ENCODE results near the gene CCDC38.

The CCDC38 gene

GRCh38 chr12:95953000-95953399, 10.6 kb upstream of the CCDC38 start:
- intact Hi-C loops (cut with DNase I; ENCODE audit: low total_unique reads): no loop called here
- H3K4me3 ChIP-seq: no peak overlapping the region
- DNase-seq: no peak
- no peaks in the 10 kb centered on the region for H3K4me1 ChIP-seq
- H3K36me3 ChIP-seq: no peaks in the 10 kb centered on the region
- TF ChIP-seq, protein P1, sequence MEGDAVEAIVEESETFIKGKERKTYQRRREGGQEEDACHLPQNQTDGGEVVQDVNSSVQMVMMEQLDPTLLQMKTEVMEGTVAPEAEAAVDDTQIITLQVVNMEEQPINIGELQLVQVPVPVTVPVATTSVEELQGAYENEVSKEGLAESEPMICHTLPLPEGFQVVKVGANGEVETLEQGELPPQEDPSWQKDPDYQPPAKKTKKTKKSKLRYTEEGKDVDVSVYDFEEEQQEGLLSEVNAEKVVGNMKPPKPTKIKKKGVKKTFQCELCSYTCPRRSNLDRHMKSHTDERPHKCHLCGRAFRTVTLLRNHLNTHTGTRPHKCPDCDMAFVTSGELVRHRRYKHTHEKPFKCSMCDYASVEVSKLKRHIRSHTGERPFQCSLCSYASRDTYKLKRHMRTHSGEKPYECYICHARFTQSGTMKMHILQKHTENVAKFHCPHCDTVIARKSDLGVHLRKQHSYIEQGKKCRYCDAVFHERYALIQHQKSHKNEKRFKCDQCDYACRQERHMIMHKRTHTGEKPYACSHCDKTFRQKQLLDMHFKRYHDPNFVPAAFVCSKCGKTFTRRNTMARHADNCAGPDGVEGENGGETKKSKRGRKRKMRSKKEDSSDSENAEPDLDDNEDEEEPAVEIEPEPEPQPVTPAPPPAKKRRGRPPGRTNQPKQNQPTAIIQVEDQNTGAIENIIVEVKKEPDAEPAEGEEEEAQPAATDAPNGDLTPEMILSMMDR (IDR thresholded peaks at IDR 0.05): no peak
- H3K27me3 ChIP-seq: peaks cover 0 to 4% of the 10 kb centered on the region in 2 donors
- H3K27ac ChIP-seq: no peak overlapping the region
- H3K9me3 ChIP-seq: no peaks in the 10 kb centered on the region

DNA sequence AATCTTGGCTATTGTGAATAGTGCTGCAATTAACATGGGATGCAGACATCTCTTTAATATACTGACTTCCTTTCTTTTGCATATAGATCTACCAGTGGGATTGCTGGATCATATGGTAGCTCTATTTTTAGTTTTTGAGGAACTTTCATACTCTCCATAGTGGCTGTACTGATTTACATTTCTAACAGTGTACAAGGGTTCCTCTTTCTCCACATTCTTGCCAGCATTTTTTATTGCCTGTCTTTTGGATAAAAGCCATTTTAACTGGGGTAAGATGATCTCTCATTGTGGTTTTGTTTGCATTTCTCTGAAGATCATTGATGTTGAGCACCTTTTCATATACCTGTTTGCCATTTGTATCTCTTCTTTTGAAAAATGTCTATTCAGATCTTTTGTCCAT, 9.1 kb upstream of the CCDC38 start:
- TF ChIP-seq, protein P1 (IDR thresholded peaks at IDR 0.05): no peak
- Histone ChIP-seq H3K4me1 (no peaks in the 10 kb centered on the region), H3K27me3 (no peaks in the 10 kb centered on the region), H3K27ac (no peak overlapping the region), H3K36me3 (no peaks in the 10 kb centered on the region), H3K4me3 (no peak overlapping the region), H3K9me3 (no peaks in the 10 kb centered on the region)
- no peak for DNase-seq
- intact Hi-C loops (cut with DNase I; ENCODE audit: low total_unique reads): no loop called here

GRCh38 chr12:95949477-95950206, 7.2 kb upstream of the CCDC38 start:
- Histone ChIP-seq H3K4me1 (no peaks in the 10 kb centered on the region), H3K36me3 (no peaks in the 10 kb centered on the region), H3K27me3 (no peaks in the 10 kb centered on the region), H3K27ac (no peak overlapping the region), H3K9me3 (no peaks in the 10 kb centered on the region), H3K4me3 (no peak overlapping the region)
- TF ChIP-seq, protein P1 (IDR thresholded peaks at IDR 0.05): no peak
- DNase-seq: no peak
- intact Hi-C loops (cut with DNase I; ENCODE audit: low total_unique reads): loop anchor here (10.0 kb wide), 1 partner anchor 95 kb away; the partner anchor contains the start of gene SNRPF

GRCh38 chr12:95944108-95944704, 1.8 kb upstream of the CCDC38 start:
- no peak for DNase-seq
- intact Hi-C loops (cut with DNase I; ENCODE audit: low total_unique reads): loop anchor here (10.0 kb wide), 1 partner anchor 89 kb away; the partner anchor contains the start of gene SNRPF
- H3K9me3 ChIP-seq: no peaks in the 10 kb centered on the region
- no peaks in the 10 kb centered on the region for H3K36me3 ChIP-seq
- TF ChIP-seq, protein P1 (IDR thresholded peaks at IDR 0.05): no peak
- no peak overlapping the region for H3K4me3 ChIP-seq
- H3K4me1 ChIP-seq: peaks cover 0 to 15% (median 4%) of the 10 kb centered on the region in 4 donors
- H3K27ac ChIP-seq: no peak overlapping the region
- H3K27me3 ChIP-seq: no peaks in the 10 kb centered on the region

DNA sequence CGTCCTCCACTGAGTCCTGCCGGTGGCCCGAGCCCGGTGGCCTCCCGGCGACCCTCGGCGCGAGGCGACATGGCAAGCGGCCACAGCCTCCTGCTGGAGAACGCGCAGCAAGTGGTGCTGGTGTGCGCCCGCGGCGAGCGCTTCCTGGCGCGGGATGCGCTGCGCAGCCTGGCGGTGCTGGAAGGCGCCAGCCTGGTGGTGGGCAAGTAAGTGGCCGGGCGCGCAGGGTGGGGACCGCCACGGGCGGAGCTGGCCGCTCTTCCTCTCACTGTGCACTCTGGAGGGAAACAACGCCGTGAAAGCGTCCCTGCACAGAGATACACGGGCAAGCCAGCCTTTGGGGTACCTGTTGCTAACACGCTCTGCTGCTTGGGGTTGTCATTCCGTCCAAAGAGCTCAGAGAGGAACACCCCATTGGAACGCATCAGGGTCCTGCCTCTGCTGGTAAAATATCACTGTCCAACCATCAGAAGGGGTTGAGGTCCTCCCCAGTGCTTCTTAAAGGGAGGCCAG, 972 bp upstream of the CCDC38 start, which contains the start of gene AMDHD1:
Gene AMDHD1, plus strand, starts transcription at position 2 of the 513 bp plus-strand sequence. Its CDS starts 68 bp downstream, at position 70.
- peak; percentile 27 to 69 for DNase-seq
- intact Hi-C loops (cut with DNase I; ENCODE audit: low total_unique reads): loop anchor here (10.0 kb wide), 1 partner anchor 89 kb away; the partner anchor contains the start of gene SNRPF
- Histone ChIP-seq H3K27ac (peak within 1 kb of the TSS; percentile 66 to 70), H3K4me1 (peaks cover 0 to 15% (median 4%) of the 10 kb centered on the region in 4 donors), H3K27me3 (no peaks in the 10 kb centered on the region), H3K4me3 (peak within 1 kb of the TSS; percentile 71 to 77), H3K9me3 (no peaks in the 10 kb centered on the region), H3K36me3 (no peaks in the 10 kb centered on the region)
- TF ChIP-seq, protein P1 (IDR thresholded peaks at IDR 0.05): peak in 1 of 2 experiments; percentile 37
